NCI-H748 (cell line): ENCODE results near the gene SUGCT.
"Not testable (repeated sequence)": the region's sequence is repeated elsewhere in the genome, so short reads cannot be mapped to it uniquely, and the experiment has no call there.

Experiments
- DNase-seq: peaks from one replicate; lab custom pipeline; 2025; ENCODE audit not compliant: unreplicated experiment; lab: John Stamatoyannopoulos, UW

Gene SUGCT

DNA sequence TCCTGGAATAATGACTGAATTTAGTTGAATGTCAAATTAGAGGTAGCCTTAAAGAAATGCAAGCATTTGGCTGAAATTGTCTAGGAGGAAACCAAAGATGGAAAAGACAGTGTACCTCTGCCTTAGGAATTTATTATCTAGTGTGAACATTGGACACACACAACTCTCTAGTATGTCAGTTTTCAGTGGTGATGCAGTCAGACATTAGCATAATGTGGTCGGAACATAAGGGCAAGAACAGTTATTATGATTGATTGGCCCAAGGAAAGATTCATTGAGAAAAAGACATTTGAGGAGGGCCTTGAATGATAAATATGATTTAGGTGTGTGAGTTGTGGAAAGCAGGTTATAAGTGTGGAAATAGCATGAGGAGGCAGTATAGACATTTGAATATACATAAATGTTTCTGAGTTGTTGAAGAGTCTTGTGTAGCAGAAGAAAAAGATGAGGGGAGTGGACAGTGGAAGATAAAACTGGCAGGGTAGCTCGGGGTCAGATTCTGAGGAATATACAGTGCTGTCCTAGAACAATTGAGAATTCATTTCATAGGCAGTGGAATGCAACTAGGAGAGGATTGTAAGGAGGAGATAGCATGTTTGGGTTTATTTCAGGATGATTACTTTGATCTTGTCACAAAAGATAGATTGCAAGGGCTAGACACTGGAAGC, 414.7 kb downstream of the SUGCT start:
- no peak for DNase-seq

DNA sequence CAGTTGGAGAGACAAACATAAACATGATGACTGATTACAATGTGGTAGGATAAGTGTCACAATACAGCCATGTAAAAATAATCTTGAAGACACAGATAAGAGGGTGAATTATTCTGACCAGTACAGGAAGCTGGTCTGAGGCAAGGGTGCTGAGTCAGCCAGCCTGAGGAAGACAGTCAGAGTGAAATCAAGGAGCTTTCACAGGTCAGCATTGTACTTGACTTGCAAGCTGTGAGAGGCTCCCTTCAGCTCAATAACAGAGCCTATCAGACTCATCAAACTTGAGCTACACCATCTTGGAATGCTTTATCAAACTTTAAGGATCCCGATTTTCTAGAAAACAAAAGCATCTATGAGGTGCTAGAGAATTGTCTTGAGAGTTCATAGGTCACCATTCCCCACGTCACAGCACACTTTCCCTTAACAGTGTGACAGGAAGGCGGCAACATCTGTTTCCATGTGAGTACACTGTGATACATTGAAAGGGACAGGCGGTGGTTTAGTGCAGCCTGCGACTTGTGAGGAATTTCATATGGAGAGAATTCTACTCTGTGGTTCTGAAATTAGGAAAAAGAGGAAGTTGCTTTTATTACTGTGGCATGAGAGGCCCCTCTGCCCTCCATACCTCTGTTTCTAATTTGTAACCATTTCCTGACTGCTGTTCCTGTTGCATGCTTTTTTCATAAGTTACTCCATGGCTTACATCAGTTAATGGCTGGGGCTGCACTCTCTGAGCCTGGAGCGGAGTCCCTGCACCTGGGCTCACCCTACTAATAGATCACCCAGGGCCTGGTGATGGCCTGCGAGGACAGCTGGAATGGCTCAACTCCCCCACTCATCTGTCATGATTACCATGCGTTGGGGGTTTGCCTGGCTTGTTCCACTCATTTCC, 417.1 kb downstream of the SUGCT start:
- DNase-seq, result no peak

GRCh38 chr7:40560672-40561071, 425.9 kb downstream of the SUGCT start:
- DNase-seq, result no peak

DNA sequence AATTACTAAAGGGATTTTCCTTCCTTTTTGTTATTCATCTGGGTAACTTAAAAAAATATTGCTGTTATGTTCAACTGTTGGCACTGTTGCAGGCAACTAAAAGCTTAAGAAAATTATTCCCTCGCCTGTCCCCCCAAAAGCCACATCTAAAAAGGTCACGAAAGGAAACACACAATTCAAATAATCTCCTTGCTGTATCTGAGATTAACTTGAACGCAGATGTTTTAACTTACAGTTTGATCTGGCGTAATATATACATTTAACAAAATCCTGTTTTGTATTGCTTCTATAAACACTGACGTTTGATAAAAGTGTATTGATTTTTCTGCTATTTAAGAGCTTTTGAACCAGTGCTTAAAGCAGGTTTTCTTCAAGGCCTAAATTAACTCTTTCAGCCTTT, 432.1 kb downstream of the SUGCT start:
- no peak for DNase-seq

DNA sequence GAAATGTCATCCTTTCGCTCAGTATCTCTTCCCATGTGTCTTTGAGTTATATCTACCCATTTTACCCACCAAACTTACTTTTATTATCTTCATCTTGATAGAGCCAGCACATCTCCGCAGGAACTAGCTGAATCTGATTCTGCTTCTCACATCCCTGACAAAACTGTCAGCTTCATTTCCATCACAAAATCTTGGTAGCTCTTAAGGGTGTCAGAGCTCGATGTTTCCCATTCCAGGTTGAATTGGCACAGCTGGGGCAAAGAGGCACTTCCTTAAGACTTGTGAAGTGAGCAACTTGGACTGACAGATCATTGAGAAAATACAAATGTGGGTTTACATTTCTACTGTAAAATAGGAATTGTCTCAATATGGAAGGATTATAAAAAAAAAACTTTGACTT, 434.5 kb downstream of the SUGCT start:
- no peak for DNase-seq

- DNase-seq, result no peak
Observed at GRCh38 chr7:40570223-40570622, 435.4 kb downstream of the SUGCT start.

DNA sequence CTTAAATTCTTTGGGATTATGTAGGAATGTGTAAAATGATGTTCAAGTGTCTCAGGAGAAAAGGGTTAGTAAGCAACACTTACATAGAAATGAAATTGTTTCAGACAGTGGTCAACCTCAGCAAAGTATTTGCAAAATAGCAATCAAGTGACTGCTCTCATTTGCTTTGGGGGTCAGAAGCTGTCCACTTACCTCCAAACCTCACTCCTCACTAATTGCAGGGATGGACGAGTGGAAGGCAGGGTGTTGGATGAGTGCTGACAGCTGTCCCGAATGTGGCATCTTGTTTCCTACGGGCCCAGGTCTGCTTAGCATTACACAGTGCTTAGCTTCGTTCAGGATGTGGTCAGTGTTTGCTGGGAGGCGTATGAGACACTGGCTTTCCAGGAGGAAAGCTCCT, 437.0 kb downstream of the SUGCT start:
- DNase-seq, result no peak

- no peak for DNase-seq
Observed at GRCh38 chr7:40572810-40573465, 438.1 kb downstream of the SUGCT start.

GRCh38 chr7:40579401-40579800, 444.6 kb downstream of the SUGCT start:
- DNase-seq, result no peak

DNA sequence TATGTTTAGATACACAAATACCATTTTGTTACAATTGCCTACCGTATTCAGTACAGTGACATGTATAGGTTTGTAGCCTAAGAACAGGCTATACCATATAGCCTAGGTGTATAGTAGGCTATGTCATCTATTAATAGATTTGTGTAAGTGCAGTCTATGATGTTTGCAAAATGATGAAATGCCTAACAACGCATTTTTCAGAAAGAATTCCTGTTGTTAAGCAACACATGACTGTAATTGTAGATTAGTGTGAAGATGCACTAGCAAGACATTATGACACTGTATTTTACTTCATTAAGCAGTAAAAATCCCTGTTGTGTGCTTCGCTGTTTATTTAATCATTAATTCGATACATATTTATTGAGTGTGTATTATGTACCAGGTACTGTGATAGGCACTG, 446.0 kb downstream of the SUGCT start:
- no peak for DNase-seq

DNA sequence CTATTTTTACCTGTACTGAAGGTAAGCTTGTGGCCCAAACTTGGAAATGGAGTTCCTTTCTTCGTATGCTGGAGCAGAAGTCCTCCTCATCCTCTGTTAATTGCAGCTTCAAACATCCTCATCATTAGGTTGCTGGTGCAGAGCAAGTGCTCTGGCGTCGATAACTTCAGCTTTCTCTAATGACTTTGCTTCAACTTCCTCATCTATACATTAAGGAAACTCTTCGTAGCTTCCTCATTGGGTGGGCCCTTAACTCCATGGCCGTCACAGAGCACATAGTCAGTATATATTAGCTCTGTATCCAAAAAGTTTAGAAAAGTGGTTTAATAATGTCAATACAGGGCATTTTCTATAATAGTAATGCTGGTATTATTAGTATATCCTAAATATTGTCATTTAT, 447.7 kb downstream of the SUGCT start:
- DNase-seq, result no peak

GRCh38 chr7:40583667-40584444, 449.1 kb downstream of the SUGCT start:
- no peak for DNase-seq

DNA sequence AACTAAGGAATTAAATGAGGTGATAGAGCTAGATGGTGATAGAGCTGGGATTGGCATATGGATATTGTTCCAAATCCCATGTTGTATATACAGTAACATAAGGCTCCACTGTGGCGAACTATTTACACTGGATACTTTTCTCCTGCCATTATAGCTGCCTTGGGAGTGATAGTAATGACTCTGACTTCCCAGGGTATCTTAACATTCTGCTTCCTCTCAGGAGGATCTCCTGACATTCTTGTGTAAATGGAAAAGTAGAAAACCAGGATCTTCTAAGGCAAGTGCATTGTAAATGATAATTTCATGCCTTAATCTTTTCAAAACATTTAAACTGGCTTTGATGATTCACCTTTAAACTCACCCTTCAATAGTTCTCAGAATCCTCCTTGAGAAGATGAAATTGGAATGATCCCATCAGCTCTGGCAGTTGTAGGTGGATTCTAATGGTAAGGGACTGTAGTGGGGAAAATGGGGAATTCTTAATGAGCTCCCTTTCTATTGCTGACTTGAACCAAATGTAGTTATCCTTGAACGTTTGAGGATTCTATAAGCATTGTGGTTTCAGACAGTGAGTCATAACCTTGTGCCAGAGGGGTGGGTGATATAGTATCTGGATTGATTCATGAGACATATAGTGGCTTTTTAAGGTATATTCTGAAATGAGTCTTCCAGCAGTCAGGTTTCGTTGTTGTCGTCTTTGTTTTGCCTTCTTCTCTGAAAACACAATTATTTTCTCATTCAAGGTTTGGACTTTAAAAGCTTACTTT, 450.0 kb downstream of the SUGCT start:
- DNase-seq, result no peak

DNA sequence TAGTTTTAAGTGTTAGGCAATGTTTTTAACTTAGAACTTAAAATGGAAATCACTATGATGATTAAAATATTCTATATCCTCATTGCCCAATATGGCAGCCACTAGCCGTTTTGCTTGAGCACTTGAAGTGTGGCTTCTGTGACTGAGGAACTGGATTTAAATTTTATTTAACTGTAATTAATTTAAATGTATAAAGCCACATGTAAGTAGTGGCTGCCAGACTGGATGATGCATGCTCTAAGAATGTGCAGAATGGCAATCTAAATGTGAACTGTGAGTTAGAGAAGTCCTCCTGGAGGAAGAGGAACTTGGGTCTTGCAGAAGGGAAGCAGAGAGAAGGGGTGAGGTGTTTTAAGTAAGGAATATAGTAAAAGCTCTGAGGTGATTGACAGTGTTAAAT, 451.4 kb downstream of the SUGCT start:
- no peak for DNase-seq

- no peak for DNase-seq
Observed at GRCh38 chr7:40587419-40587818, 452.6 kb downstream of the SUGCT start.

- no peak for DNase-seq
Observed at GRCh38 chr7:40595129-40595528, 460.3 kb downstream of the SUGCT start.

DNA sequence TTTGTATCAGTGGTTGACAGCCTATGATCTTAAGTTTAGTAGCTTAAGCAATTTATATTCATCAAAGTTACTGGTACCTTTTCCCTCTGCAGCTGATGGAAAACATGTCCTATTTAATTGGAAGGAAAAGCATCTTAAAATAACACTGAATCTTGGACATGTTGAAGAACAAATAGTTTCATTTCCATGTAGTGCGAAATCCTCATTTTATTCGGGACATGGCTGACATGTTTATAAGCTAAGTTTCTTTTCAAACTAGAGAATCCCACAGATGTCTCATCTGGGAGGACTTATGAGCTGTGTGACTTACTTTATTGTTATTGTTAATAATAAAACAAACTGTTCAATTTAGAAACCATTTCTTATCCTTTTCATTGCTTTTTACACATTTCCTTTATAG, 461.0 kb downstream of the SUGCT start:
- no peak for DNase-seq

DNA sequence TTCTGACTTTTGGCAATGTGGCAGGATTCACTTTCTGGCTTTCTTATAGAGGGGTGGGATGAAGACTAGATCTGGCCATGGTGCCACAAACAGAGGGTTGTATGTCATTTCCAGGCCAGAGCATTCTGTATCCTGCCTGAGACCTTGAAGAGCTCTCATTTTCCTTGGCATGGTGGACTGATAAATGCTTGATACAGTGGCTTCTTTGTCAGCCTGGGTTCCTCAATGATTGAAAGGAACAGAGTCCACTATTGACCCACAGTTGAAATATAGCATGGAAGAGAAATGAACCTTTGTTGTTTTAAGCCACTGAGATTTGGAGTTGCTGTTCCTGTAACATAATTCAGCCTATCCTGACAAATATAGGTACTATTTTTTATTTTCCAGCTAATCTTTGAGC, 462.7 kb downstream of the SUGCT start:
- DNase-seq, result no peak

DNA sequence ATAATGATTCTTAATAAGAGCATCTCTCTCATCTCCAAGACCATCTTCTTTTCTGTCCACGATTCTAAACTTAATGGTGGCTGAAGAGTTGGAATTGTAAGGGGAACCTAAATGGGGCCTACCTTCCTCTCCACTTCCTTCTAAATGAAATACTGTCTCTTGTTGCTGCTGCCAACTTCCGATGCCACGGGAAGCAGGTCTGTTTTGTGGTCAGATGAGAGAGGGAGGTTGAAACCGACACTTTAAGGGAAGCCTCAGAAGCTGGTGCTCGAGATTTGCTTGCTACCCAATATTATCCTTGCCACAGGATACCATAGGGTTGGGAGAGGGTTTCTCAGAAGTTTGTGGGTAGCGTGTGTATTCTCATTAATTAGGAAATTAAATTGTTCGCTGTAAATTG, 464.1 kb downstream of the SUGCT start:
- no peak for DNase-seq

GRCh38 chr7:40599836-40600235, 465.0 kb downstream of the SUGCT start:
- DNase-seq, result no peak

GRCh38 chr7:40602351-40602750, 467.5 kb downstream of the SUGCT start:
- not testable (repeated sequence) for DNase-seq
